Neuronal stem cell (in vitro differentiated cells): ENCODE data around the gene DSCAM.

ENCODE experiments used
- DNase-seq: peaks from one replicate; pipeline ENCODE4 v3.0.0-alpha.2; 2013; ENCODE audit warnings: low spot score
- H2AFZ ChIP-seq: one replicate; pipeline ENCODE4 v1.6.1; 2013; ENCODE audit warnings: mild to moderate bottlenecking, low read length, inconsistent platforms
- H2AK5ac ChIP-seq: 2 replicates; pipeline ENCODE4 v1.6.1; 2013; ENCODE audit warnings: low read depth, mild to moderate bottlenecking, inconsistent platforms, low read length, moderate library complexity, mixed read lengths
- H2BK120ac ChIP-seq: 2 replicates; pipeline ENCODE4 v1.6.1; 2013; ENCODE audit warnings: low read depth, mild to moderate bottlenecking, inconsistent platforms, low read length, moderate library complexity, mixed read lengths
- H2BK12ac ChIP-seq: one replicate; pipeline ENCODE4 v1.6.1; 2013; ENCODE audit warnings: low read length, inconsistent platforms
- H2BK15ac ChIP-seq: 2 replicates; pipeline ENCODE4 v1.6.1; 2013; ENCODE audit warnings: mild to moderate bottlenecking, low read length, inconsistent platforms, mixed read lengths
- H2BK5ac ChIP-seq: one replicate; pipeline ENCODE4 v1.6.1; 2013; ENCODE audit warnings: inconsistent platforms, mild to moderate bottlenecking, low read length, moderate library complexity
- H3K14ac ChIP-seq: one replicate; pipeline ENCODE4 v1.6.1; 2013; ENCODE audit warnings: low read length, inconsistent platforms
- H3K18ac ChIP-seq: 2 replicates; pipeline ENCODE4 v1.6.1; 2013; ENCODE audit warnings: low read length, inconsistent platforms
- H3K23ac ChIP-seq: 2 replicates; pipeline ENCODE4 v1.6.1; 2013; ENCODE audit warnings: low read depth, mild to moderate bottlenecking, mixed read lengths, low read length, inconsistent platforms; ENCODE audit not compliant: poor library complexity
- H3K27ac ChIP-seq: replicated peaks from 3 replicates; pipeline ENCODE4 v1.5.1; 2013; ENCODE audit warnings: low read length, inconsistent platforms
- H3K27me3 ChIP-seq, 3 experiments: 2 replicates each; pipeline ENCODE4 v1.6.1; 2013; ENCODE audit warnings: low read length in 3 of 3, mild to moderate bottlenecking in 2 of 3, inconsistent platforms in 1 of 3, low read depth in 1 of 3, mixed read lengths in 1 of 3, moderate library complexity in 1 of 3; ENCODE audit not compliant: control insufficient read depth in 3 of 3, insufficient read depth in 3 of 3
- H3K36me3 ChIP-seq, 2 donors: replicated peaks in 1 of 2; 2 replicates each; pipeline ENCODE4 v1.6.1; 2013; ENCODE audit warnings: low read length in 2 of 2; ENCODE audit not compliant: control insufficient read depth in 2 of 2, insufficient read depth in 2 of 2
- H3K4ac ChIP-seq: 2 replicates; pipeline ENCODE4 v1.6.1; 2013; ENCODE audit warnings: inconsistent platforms, mild to moderate bottlenecking, low read length, moderate library complexity
- H3K4me1 ChIP-seq, 2 donors: 1 replicate in 1 of 2; 2 replicates in 1 of 2; pipeline ENCODE4 v1.6.1; 2013; ENCODE audit warnings: low read length in 2 of 2, low read depth in 1 of 2; ENCODE audit not compliant: control insufficient read depth in 2 of 2, insufficient read depth in 1 of 2
- H3K4me2 ChIP-seq: one replicate; pipeline ENCODE4 v1.6.1; 2013; ENCODE audit warnings: mild to moderate bottlenecking, low read length, inconsistent platforms; ENCODE audit not compliant: insufficient read depth, poor library complexity, severe bottlenecking
- H3K4me3 ChIP-seq, 2 donors: 2 replicates each; pipeline ENCODE4 v1.5.1; 2013; ENCODE audit warnings: low read length in 2 of 2, mild to moderate bottlenecking in 2 of 2, inconsistent platforms in 1 of 2, moderate library complexity in 1 of 2
- H3K79me1 ChIP-seq: one replicate; pipeline ENCODE4 v1.6.1; 2013; ENCODE audit warnings: low read depth, mild to moderate bottlenecking, inconsistent platforms, low read length, moderate library complexity
- H3K9ac ChIP-seq: one replicate; pipeline ENCODE4 v1.6.1; 2013; ENCODE audit warnings: mild to moderate bottlenecking, low read depth, low read length, inconsistent platforms; ENCODE audit not compliant: poor library complexity
- H3K9me3 ChIP-seq, 2 donors: replicated peaks in 1 of 2; 2 replicates each; pipeline versions ENCODE3 to v1.6.1; 2013; ENCODE audit warnings: low read length in 2 of 2, mild to moderate bottlenecking in 2 of 2, inconsistent platforms in 1 of 2, low read depth in 1 of 2, mixed read lengths in 1 of 2, moderate library complexity in 1 of 2; ENCODE audit not compliant: control insufficient read depth in 2 of 2, insufficient read depth in 1 of 2
- H4K8ac ChIP-seq: one replicate; pipeline ENCODE4 v1.6.1; 2013; ENCODE audit warnings: low read depth, mild to moderate bottlenecking, inconsistent platforms, low read length, moderate library complexity
- H4K91ac ChIP-seq: one replicate; pipeline ENCODE4 v1.6.1; 2013; ENCODE audit warnings: low read length, low read depth, mild to moderate bottlenecking, inconsistent platforms; ENCODE audit not compliant: poor library complexity
- WGBS, 2 donors: extraction: QIAGEN DNeasy Blood & Tissue Kit; methylation state at CpG; one replicate each; pipeline ENCODE4 v1.1.7; 2013; ENCODE audit warnings: missing lambda C conversion rate in 2 of 2, mixed read lengths in 1 of 2; ENCODE audit not compliant: insufficient read length in 2 of 2, insufficient replicate concordance in 1 of 2; ENCODE audit errors: extremely low coverage in 2 of 2; 5-methylcytosine and 5-hydroxymethylcytosine counted together

The DSCAM gene

DNA sequence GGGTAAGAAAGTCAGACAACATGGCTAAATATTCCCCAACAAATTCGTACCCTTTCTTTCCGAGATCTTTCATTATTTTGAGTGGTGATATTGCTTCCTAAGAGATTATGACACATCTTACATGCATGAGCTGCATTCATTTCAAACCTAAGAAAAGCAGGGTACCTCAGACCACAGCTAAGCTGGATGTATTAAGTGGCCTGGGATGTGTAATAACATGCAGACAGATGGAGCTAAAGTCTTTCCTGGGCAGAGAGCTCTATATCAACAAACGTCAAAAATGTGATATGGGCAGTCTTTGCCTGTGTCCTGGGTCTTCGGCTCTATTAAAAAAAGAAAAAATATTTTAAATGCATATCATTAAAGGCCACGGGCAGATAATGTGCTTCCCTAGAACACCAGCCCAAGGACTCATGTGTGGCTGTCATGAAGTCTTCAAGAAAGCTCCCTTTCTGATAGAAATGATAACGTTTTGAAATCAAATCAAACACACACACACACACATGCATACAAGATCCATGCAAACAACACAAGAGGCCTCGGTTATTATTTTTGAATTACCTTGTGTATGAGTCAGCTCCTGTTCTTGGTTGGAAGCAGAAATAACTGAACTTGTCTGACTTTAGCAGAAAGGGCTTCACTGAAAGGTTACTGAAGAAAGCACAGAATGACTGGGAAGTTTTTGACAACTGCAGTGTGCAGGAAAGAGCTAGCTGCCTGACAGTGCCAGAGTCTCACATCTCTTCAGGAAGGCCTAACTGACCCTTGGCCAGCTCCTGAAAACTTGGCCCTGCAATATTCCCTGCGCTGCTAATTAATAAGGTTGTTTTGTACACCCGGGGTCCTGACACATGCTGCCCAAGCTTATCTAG is 231.2 kb downstream of the DSCAM start:
- H3K4me2 ChIP-seq, result no peak overlapping the region
- H3K4me1 ChIP-seq, result peaks cover 0 to 4% of the 10 kb centered on the region in 2 donors
- no peak overlapping the region for H2AFZ ChIP-seq
- no peak overlapping the region for H4K8ac ChIP-seq
- H3K27ac ChIP-seq, result no peak overlapping the region
- H2BK12ac ChIP-seq, result no peak overlapping the region
- H3K36me3 ChIP-seq, result no peaks in the 10 kb centered on the region
- H2BK5ac ChIP-seq, result no peak overlapping the region
- H3K9me3 ChIP-seq, result no peaks in the 10 kb centered on the region
- H2BK15ac ChIP-seq, result no peak overlapping the region
- H3K79me1 ChIP-seq, result no peaks in the 10 kb centered on the region
- no peak overlapping the region for H3K23ac ChIP-seq
- H2AK5ac ChIP-seq, result no peak overlapping the region
- no peak overlapping the region for H3K9ac ChIP-seq
- no CpG with 5 or more reads among the region's 9 CpGs for WGBS, 2 donors
- H3K14ac ChIP-seq, result no peak overlapping the region
- DNase-seq, result no peak
- H4K91ac ChIP-seq, result no peak overlapping the region
- H3K4me3 ChIP-seq, result no peak overlapping the region
- no peak overlapping the region for H3K18ac ChIP-seq
- H2BK120ac ChIP-seq, result no peak overlapping the region
- no peaks in the 10 kb centered on the region for H3K27me3 ChIP-seq
- no peak overlapping the region for H3K4ac ChIP-seq

DNA sequence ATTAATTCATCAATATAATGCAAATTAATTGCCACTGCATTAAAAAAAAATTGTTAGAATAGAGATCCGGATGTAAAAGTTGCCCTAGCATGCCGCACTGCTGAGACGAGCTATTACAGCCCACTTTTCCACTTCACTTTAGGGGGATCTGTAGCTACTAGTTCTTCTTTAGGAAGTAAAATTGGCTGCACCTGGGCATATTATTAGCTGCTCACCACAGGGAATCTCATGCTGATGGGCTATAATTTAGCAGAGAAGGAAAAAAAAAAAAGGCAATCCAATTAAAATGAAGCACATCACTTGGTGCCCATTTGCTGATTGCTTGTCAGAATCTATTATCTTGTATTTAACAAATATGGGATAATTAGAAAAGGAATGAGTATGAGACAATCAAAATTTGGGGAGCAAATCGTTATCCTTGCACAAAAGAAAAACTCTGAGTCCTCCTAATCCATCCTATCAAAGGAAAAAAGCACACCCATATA is 233.4 kb downstream of the DSCAM start:
- Histone ChIP-seq H3K9me3 (no peaks in the 10 kb centered on the region), H3K9ac (no peak overlapping the region), H3K36me3 (no peaks in the 10 kb centered on the region), H2BK120ac (no peak overlapping the region), H2BK12ac (no peak overlapping the region), H3K4me1 (peaks cover 0 to 2% of the 10 kb centered on the region in 2 donors), H3K23ac (no peak overlapping the region), H3K27me3 (no peaks in the 10 kb centered on the region), H3K4me3 (no peak overlapping the region), H3K14ac (no peak overlapping the region), H2AK5ac (no peak overlapping the region), H2BK15ac (no peak overlapping the region), H4K91ac (no peak overlapping the region), H3K27ac (no peak overlapping the region), H3K4me2 (no peak overlapping the region), H3K79me1 (no peaks in the 10 kb centered on the region), H3K18ac (no peak overlapping the region), H3K4ac (no peak overlapping the region), H2BK5ac (no peak overlapping the region), H4K8ac (no peak overlapping the region), H2AFZ (no peak overlapping the region)
- no peak for DNase-seq
- WGBS, 2 donors, result no CpG with 5 or more reads among the region's 4 CpGs

DNA sequence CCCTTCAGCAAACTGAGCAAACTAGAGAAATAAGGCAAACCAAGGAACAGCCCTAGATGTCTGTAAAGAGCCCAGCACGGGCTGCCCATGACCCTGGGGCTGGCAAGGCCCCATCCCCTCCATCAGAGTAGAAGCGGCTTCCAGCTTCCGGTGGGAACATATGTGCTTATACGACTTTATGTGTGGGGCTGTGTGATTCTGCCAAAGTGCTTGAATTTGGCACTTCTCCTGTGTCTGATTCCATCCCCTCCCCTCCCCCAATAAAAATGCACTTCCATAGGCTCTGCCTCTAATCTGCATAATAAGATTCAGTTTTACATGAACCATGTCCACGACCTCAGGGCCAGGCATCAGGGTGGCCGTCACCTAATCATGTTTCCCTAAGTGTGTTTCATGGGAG is 236.6 kb downstream of the DSCAM start:
- Histone ChIP-seq H2BK120ac (no peak overlapping the region), H3K23ac (no peak overlapping the region), H2BK12ac (no peak overlapping the region), H3K9ac (no peak overlapping the region), H3K18ac (no peak overlapping the region), H2BK15ac (no peak overlapping the region), H3K4me3 (no peak overlapping the region), H3K79me1 (no peaks in the 10 kb centered on the region), H4K8ac (no peak overlapping the region), H3K4me2 (no peak overlapping the region), H3K27me3 (no peaks in the 10 kb centered on the region), H2AK5ac (no peak overlapping the region), H3K9me3 (peaks cover 0 to 2% of the 10 kb centered on the region in 2 donors), H3K27ac (no peak overlapping the region), H3K4ac (no peak overlapping the region), H4K91ac (no peak overlapping the region), H3K36me3 (no peaks in the 10 kb centered on the region), H3K14ac (no peak overlapping the region), H3K4me1 (no peaks in the 10 kb centered on the region), H2AFZ (no peak overlapping the region), H2BK5ac (no peak overlapping the region)
- WGBS, 2 donors, result no CpG with 5 or more reads among the region's 6 CpGs
- no peak for DNase-seq

DNA sequence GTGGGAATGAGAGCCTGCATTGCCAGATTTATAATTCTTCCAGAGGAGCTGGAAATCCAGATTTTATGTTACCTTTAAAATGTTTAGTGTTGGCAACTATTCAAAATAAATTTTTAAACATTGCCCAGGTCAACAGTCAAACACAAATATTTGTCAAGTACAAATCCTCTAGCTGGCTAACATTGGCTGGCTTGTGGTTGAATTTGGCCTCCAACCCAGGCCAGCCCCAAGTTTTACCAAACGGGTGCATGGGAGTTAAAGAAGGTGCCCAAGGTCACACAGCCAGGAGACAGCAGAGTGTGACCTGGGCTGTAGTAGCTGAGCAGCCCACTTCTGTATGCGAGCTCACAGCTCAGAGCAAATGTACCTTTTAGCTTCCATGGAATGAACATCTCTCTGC is 240.6 kb downstream of the DSCAM start:
- Histone ChIP-seq H2BK120ac (no peak overlapping the region), H3K9ac (no peak overlapping the region), H2BK12ac (no peak overlapping the region), H2BK15ac (no peak overlapping the region), H3K18ac (no peak overlapping the region), H3K4me1 (no peaks in the 10 kb centered on the region), H2BK5ac (no peak overlapping the region), H3K79me1 (no peaks in the 10 kb centered on the region), H3K27ac (no peak overlapping the region), H2AK5ac (no peak overlapping the region), H3K36me3 (no peaks in the 10 kb centered on the region), H3K27me3 (no peaks in the 10 kb centered on the region), H3K23ac (no peak overlapping the region), H3K9me3 (peaks cover 0 to 4% of the 10 kb centered on the region in 2 donors), H3K4ac (no peak overlapping the region), H3K4me2 (no peak overlapping the region), H3K14ac (no peak overlapping the region), H2AFZ (no peak overlapping the region), H4K8ac (no peak overlapping the region), H3K4me3 (no peak overlapping the region), H4K91ac (no peak overlapping the region)
- no peak for DNase-seq
- no CpG with 5 or more reads among the region's 2 CpGs for WGBS, 2 donors
